ENCODE data around the gene GAS2L2.

GRCh38 chr17:35725802-35726126, 27.3 kb downstream of the GAS2L2 start:
- TF ChIP-seq ZNF274 (IDR thresholded peaks at IDR 0.05; ENCODE audit: low read depth, low read length) = no peak
- TF ChIP-seq YY1 (IDR thresholded peaks at IDR 0.05; ENCODE audit: insufficient read depth, insufficient read length) = no peak
- no peak for TF ChIP-seq SUZ12 (IDR thresholded peaks at IDR 0.05; ENCODE audit: extremely low read depth, insufficient read depth, insufficient read length)
